ENCODE measurements around the gene BSG.

The BSG gene

GRCh38 chr19:531009-531752 is 41.2 kb upstream of the BSG start (continued):
- TF ChIP-seq ZSCAN4 (tag by site-specific recombination; IDR thresholded peaks at IDR 0.05) (no peak), ELK4 (IDR thresholded peaks at IDR 0.05; ENCODE audit: borderline replicate concordance, low read depth, low read length) (no peak), ZFP69B (tag by site-specific recombination; IDR thresholded peaks at IDR 0.05) (no peak), ZNF112 (tag by site-specific recombination; IDR thresholded peaks at IDR 0.05) (no peak), KLF16 (tag by site-specific recombination; IDR thresholded peaks at IDR 0.05) (no peak; the same call in 1 of the 2 replicates), ZNF677 (tag by site-specific recombination; IDR thresholded peaks at IDR 0.05) (no peak), IKZF3 (tag by site-specific recombination; IDR thresholded peaks at IDR 0.05) (no peak), ZNF521 (tag by site-specific recombination; IDR thresholded peaks at IDR 0.05) (no peak), ZIC2 (tag by site-specific recombination; IDR thresholded peaks at IDR 0.05) (no peak), ZNF529 (tag by site-specific recombination; IDR thresholded peaks at IDR 0.05; ENCODE audit: insufficient replicate concordance) (no peak), AEBP2 (tag by site-specific recombination; IDR thresholded peaks at IDR 0.05; ENCODE audit: borderline replicate concordance) (no peak), KLF17 (tag by site-specific recombination; IDR thresholded peaks at IDR 0.05) (no peak), ZNF600 (tag by site-specific recombination; IDR thresholded peaks at IDR 0.05) (peak; percentile 47; the same call in 1 of the 2 replicates), ZNF426 (tag by site-specific recombination; IDR thresholded peaks at IDR 0.05) (no peak), ZNF670 (tag by site-specific recombination; IDR thresholded peaks at IDR 0.05; ENCODE audit: low read depth) (no peak), ZEB2 (tag by site-specific recombination; IDR thresholded peaks at IDR 0.05) (peak; percentile 84), ZNF585B (tag by site-specific recombination; IDR thresholded peaks at IDR 0.05) (no peak), ZNF830 (tag by site-specific recombination; IDR thresholded peaks at IDR 0.05; ENCODE audit: low read depth) (no peak), ZNF654 (tag by site-specific recombination; IDR thresholded peaks at IDR 0.05; ENCODE audit: low read depth) (no peak), ZNF133 (tag by site-specific recombination; IDR thresholded peaks at IDR 0.05) (no peak), ZNF560 (tag by site-specific recombination; IDR thresholded peaks at IDR 0.05; ENCODE audit: borderline replicate concordance) (no peak), ZNF423 (tag by site-specific recombination; IDR thresholded peaks at IDR 0.05) (no peak), PRDM4 (tag by site-specific recombination; IDR thresholded peaks at IDR 0.05) (no peak), ZNF416 (tag by site-specific recombination; IDR thresholded peaks at IDR 0.05) (no peak), ZNF23 (tag by site-specific recombination; IDR thresholded peaks at IDR 0.05; ENCODE audit: borderline replicate concordance) (no peak), ZNF341 (tag by site-specific recombination; IDR thresholded peaks at IDR 0.05; ENCODE audit: low read depth) (no peak; the same call in none of the 2 replicates), OSR2 (tag by site-specific recombination; IDR thresholded peaks at IDR 0.05) (no peak), ZNF221 (tag by site-specific recombination; IDR thresholded peaks at IDR 0.05; ENCODE audit: borderline replicate concordance) (no peak), ZNF48 (tag by site-specific recombination; IDR thresholded peaks at IDR 0.05) (no peak), PBX3 (CRISPR knock-in tag; IDR thresholded peaks at IDR 0.05) (peak; percentile 81; the same call in 1 of the 2 replicates), SETDB1 (IDR thresholded peaks at IDR 0.05; ENCODE audit: insufficient read length, low read length) (no peak), ZBTB7A (tag by site-specific recombination; IDR thresholded peaks at IDR 0.05; ENCODE audit: low read depth) (no peak)
